Thymus (tissue), 11 donors: ENCODE data around the gene UBE3D. TPM values are rescaled to one million over a fixed set of nuclear protein-coding genes. Genes with fewer than 3 reads are reported as not detected.

Experiments
- DNase-seq, 9 donors: peaks; one replicate each; pipeline ENCODE4 v3.0.0-alpha.2; 2013; ENCODE audit warnings: low spot score in 9 of 9, low read depth in 6 of 9, missing footprints in 1 of 9
- H3K27ac ChIP-seq, 2 donors: one replicate each; pipeline ENCODE4 v1.5.1; 2013; ENCODE audit warnings: control low read depth in 1 of 2, low read depth in 1 of 2, low read length in 1 of 2, mild to moderate bottlenecking in 1 of 2, moderate library complexity in 1 of 2
- H3K27me3 ChIP-seq, 2 donors: one replicate each; pipeline ENCODE4 v1.5.1; 2013; ENCODE audit warnings: low read length in 1 of 2; ENCODE audit not compliant: control insufficient read depth in 2 of 2, insufficient read depth in 1 of 2
- H3K36me3 ChIP-seq, 2 donors: one replicate each; pipeline ENCODE4 v1.5.1; 2013; ENCODE audit warnings: low read length in 1 of 2, mild to moderate bottlenecking in 1 of 2, moderate library complexity in 1 of 2; ENCODE audit not compliant: control insufficient read depth in 2 of 2, insufficient read depth in 2 of 2
- H3K4me1 ChIP-seq, 2 donors: one replicate each; pipeline ENCODE4 v1.5.1; 2013; ENCODE audit warnings: low read length in 2 of 2; ENCODE audit not compliant: control insufficient read depth in 2 of 2, insufficient read depth in 2 of 2
- H3K4me3 ChIP-seq, 2 donors: one replicate each; pipeline ENCODE4 v1.5.1; 2013; ENCODE audit warnings: low read length in 2 of 2, control low read depth in 1 of 2, mild to moderate bottlenecking in 1 of 2
- H3K9me3 ChIP-seq, 2 donors: one replicate each; pipeline ENCODE4 v1.5.1; 2013; ENCODE audit warnings: low read length in 1 of 2, mild to moderate bottlenecking in 1 of 2; ENCODE audit not compliant: control insufficient read depth in 2 of 2, insufficient read depth in 1 of 2
- WGBS: extraction: QIAGEN DNeasy Blood & Tissue Kit; methylation state at CpG from one replicate; pipeline ENCODE4 v1.1.7; 2013; 5-methylcytosine and 5-hydroxymethylcytosine counted together
- polyA plus RNA-seq: library from polyadenylated mRNA; stranded (reverse); fragments of 200-250 nt; gene quantifications from one replicate; pipeline ENCODE4 v1.2.3, GENCODE V29; 2013
- total RNA-seq: library from RNA; stranded (reverse); fragments of 120-200 nt; gene quantifications from one replicate; pipeline ENCODE4 v1.2.4, GENCODE V29; 2013
- donor health status: healthy.

Gene UBE3D
- total and polyA plus RNA-seq, 2 donors, result 7.0 to 8.2 TPM

DNA sequence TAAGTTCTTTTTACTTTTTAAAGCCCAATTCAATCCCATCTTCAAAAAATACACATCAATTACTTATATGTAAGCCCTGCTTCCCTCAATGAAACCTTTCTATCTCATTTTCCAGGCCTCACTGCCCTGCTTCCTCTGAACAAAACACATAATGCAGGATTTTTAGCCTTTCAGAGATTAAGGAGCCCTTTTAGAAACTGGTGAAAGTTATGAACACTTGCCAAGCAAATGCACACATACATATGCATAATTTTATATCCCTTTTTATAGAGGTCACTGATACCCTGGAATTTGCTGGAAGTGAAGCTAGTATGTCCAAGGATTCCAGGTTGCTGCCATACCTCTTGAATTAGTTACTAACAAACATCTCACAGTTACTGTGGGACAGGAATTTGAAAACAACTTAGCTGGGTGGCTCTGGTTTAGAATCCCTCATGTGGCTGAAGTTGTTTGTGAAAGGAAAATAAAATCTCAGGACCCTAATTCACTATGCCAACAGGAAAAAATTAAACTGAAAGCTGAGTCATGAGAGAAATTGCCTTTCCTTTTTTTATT, 75.8 kb downstream of the UBE3D start:
- no peaks in the 10 kb centered on the region for H3K9me3 ChIP-seq
- no peaks in the 10 kb centered on the region for H3K36me3 ChIP-seq
- H3K4me3 ChIP-seq, result no peak overlapping the region
- no peak for DNase-seq
- no peaks in the 10 kb centered on the region for H3K4me1 ChIP-seq
- H3K27me3 ChIP-seq, result no peaks in the 10 kb centered on the region
- no peak overlapping the region for H3K27ac ChIP-seq

DNA sequence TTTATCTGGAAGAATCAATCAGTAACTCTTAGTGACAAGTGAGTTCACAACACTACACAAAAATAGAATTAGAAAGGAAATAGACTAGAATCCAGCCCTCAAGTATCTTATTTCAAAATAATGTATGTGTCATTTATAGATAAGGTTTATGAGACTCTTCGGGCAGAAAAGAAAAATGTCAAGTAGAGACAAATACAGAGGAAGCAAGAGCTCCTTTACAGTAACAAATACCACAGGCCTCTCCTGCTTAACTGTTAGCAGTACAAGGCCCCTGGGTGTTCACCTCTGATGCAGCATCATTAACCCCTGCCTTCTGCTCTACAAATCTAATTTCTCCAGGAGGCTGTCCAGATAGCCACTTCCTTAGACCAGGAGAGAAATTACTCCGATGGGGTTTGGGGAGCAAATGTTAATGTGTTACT, 76.7 kb downstream of the UBE3D start:
- no peak for DNase-seq
- H3K27me3 ChIP-seq, result no peaks in the 10 kb centered on the region
- H3K4me3 ChIP-seq, result no peak overlapping the region
- H3K27ac ChIP-seq, result no peak overlapping the region
- no peaks in the 10 kb centered on the region for H3K9me3 ChIP-seq
- no peaks in the 10 kb centered on the region for H3K4me1 ChIP-seq
- WGBS, result 89% methylated on average over 2 of the region's 2 CpGs
- H3K36me3 ChIP-seq, result no peaks in the 10 kb centered on the region

DNA sequence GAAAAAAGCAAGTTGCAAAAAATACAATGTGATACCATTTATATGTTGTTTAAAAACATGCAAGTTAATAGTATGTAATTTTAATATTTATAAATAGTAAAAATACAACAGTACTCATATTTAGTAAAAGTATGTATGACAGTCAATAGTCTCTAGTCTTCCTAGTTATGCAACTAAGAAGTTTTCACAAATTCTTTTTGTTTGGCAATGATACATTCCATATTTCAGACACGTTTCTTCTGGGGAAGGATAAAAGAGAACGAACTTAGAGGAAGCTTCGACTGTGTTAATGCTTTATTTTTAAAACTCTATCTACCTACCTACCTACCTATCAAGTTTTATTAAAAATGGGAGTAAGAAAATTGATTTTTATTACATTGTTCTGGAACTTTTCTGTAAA, 77.7 kb downstream of the UBE3D start:
- Histone ChIP-seq H3K27ac (no peak overlapping the region), H3K4me1 (no peaks in the 10 kb centered on the region), H3K27me3 (no peaks in the 10 kb centered on the region), H3K9me3 (no peaks in the 10 kb centered on the region), H3K4me3 (no peak overlapping the region), H3K36me3 (no peaks in the 10 kb centered on the region)
- no peak for DNase-seq
- WGBS, result 73% methylated on average over 3 of the region's 3 CpGs

DNA sequence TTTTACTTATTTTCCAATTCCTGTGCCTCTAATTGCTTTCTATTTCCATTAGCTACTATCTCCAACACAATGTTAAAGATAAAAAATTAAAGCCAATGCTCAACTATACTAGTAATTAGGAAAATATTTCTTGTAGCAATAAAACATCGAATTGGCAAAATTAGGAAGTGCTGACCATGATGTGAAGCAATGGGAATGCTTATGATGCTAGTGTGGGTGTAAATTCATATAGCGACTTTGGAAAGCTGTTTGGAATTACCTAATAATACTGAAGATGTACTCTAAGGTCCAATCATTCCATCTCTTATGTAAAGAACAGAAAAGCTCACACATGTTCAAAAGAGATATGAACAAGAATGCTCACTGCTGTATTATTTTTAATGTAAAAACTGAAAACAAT, 78.2 kb downstream of the UBE3D start:
- 97% methylated on average over 2 of the region's 2 CpGs for WGBS
- H3K27me3 ChIP-seq, result no peaks in the 10 kb centered on the region
- no peaks in the 10 kb centered on the region for H3K36me3 ChIP-seq
- H3K27ac ChIP-seq, result no peak overlapping the region
- H3K9me3 ChIP-seq, result no peaks in the 10 kb centered on the region
- no peak overlapping the region for H3K4me3 ChIP-seq
- DNase-seq, result no peak
- H3K4me1 ChIP-seq, result no peaks in the 10 kb centered on the region

DNA sequence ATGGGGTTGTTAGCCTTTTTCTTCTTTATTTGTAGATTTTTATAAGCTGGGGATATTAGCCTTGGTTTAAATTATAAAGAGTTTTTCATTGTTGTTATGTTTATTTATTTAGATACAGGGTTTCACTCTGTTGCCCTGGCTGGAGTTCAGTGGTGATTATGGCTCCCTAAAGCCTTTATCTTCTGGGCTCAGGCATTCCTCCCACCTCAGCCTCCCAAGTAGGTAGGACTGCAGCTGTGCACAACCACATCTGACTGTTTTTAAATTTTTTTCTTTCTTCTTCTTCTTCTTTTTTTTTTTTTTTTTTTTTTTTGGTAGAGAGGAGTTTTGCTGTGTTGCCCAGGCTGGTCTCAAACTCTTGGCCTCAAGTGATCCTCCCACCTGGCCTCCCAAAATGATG, 80.9 kb downstream of the UBE3D start:
- H3K27me3 ChIP-seq, result no peaks in the 10 kb centered on the region
- no peak for DNase-seq

DNA sequence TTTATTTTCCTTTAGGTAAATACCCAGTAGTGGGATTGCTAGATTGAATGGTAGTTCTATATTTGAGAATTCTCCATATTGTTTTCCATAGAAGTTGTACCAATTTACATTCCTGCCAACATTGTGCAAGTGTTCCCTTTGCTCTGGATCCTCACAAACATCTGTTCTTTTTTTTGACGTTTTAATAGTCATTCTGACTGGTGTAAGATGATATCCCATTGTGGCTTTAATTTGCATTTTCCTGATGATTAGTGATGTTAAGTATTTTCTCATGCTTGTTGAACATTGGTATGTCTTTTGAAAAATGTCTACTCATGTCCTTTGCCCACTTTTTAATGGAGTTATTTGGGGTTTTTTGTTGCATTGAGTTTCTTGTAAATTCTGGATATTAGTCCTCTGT, 85.6 kb downstream of the UBE3D start:
- no peaks in the 10 kb centered on the region for H3K9me3 ChIP-seq
- H3K36me3 ChIP-seq, result no peaks in the 10 kb centered on the region
- H3K4me3 ChIP-seq, result no peak overlapping the region
- H3K27ac ChIP-seq, result no peak overlapping the region
- H3K27me3 ChIP-seq, result no peaks in the 10 kb centered on the region
- no peak for DNase-seq
- H3K4me1 ChIP-seq, result no peaks in the 10 kb centered on the region
- WGBS, result 80% methylated on average over 1 of the region's 1 CpG

More for the DNA sequence above, 80.9 kb downstream of the UBE3D start:
- H3K4me1 ChIP-seq, result no peaks in the 10 kb centered on the region
- no peaks in the 10 kb centered on the region for H3K9me3 ChIP-seq
- H3K4me3 ChIP-seq, result no peak overlapping the region
- H3K27ac ChIP-seq, result no peak overlapping the region
- H3K36me3 ChIP-seq, result no peaks in the 10 kb centered on the region

DNA sequence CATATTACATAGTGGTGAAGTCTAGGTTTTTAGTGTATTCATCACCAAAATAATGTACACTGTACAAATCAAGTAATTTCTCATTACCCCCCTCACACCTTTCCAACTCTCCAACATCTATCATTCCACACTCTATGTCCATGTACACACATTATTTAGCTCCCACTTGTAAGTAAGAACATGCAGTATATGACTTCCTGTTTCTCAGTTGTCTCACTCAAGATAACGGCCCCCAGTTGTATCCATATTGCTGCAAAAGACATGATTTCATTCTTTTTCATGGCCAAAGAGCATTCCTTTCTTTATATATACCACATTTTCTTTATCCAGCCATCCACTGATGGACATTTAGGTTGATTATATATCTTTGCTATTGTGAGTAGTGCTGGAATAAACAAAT, 86.0 kb downstream of the UBE3D start:
- 90% methylated on average over 1 of the region's 1 CpG for WGBS
- H3K36me3 ChIP-seq, result no peaks in the 10 kb centered on the region
- no peaks in the 10 kb centered on the region for H3K27me3 ChIP-seq
- no peak for DNase-seq
- H3K4me1 ChIP-seq, result no peaks in the 10 kb centered on the region
- no peaks in the 10 kb centered on the region for H3K9me3 ChIP-seq
- no peak overlapping the region for H3K27ac ChIP-seq
- H3K4me3 ChIP-seq, result no peak overlapping the region

DNA sequence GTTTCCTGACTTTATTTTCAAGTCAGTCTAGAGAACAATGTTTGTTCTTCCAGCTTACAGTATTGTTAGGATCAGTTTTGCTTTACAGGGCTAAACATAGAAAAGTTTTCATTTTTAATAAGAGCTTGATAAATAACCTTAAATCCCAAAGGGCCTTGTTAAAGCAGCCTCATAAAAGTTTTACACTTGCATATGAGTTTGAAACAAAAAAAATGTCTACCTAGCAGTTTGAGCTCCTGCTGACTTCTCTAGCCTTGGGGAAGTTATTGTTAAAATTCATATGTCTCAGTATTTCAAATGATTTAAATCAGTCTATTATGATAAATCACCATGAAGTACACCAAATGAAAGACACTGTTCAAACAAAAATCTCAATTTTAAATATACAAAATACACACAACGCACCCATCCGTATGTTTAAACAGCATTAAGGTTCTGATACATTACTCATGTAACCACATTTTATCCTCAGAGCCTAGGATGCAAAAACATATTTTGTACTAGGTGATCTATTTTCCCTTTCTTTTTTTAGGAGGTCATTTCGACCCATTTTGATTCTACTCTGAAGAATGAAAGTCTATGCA, 87.2 kb downstream of the UBE3D start:
- Histone ChIP-seq H3K27ac (no peak overlapping the region), H3K27me3 (no peaks in the 10 kb centered on the region), H3K4me3 (no peak overlapping the region), H3K9me3 (no peaks in the 10 kb centered on the region), H3K36me3 (no peaks in the 10 kb centered on the region), H3K4me1 (no peaks in the 10 kb centered on the region)
- no peak for DNase-seq
- 97% methylated on average over 3 of the region's 3 CpGs for WGBS

DNA sequence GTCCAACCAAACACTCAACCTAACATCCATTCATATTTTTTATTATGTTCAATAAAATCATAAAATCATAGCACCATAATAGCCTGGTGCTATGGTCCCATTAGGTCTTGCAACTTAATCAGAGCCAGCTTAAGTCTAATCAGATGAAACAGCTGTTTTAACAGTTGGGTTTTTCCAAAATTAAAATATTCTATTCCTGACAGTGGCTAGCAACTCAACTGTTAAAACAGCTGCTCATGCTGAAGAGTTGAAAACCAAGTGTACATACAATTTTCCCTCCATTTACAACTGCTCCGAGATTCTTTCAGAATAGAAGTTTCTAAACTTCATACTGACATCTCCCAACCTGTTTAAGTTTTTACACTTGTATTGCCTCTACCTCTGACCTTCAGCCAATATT, 89.5 kb downstream of the UBE3D start:
- H3K36me3 ChIP-seq, result no peaks in the 10 kb centered on the region

More for the DNA sequence above, 89.5 kb downstream of the UBE3D start:
- Histone ChIP-seq H3K4me1 (no peaks in the 10 kb centered on the region), H3K27ac (no peak overlapping the region), H3K9me3 (no peaks in the 10 kb centered on the region), H3K27me3 (no peaks in the 10 kb centered on the region), H3K4me3 (no peak overlapping the region)
- 97% methylated on average over 1 of the region's 1 CpG for WGBS
- no peak for DNase-seq
